AG04449 (cell line): ENCODE results near the gene SBF2.

ENCODE experiments used
- CTCF ChIA-PET: fragments of 350-600 bp; formaldehyde crosslinking; extraction: SDS; loops from one replicate; lab custom pipeline; 2021; ENCODE audit warnings: antibody characterized with exemption; lab: Yijun Ruan, JAX
- POLR2A ChIA-PET: fragments of 400-600, 350-600 bp; formaldehyde crosslinking; extraction: SDS; loops from one replicate; lab custom pipeline; 2020; ENCODE audit warnings: antibody characterized with exemption, inconsistent platforms; lab: Yijun Ruan, JAX
- DNase-seq: peaks from one replicate; pipeline ENCODE4 v3.0.0-alpha.2; 2010; ENCODE audit warnings: low read depth, low spot score
- H3K4me3 ChIP-seq: 2 replicates; pipeline ENCODE4 v1.5.1; 2011; ENCODE audit warnings: low read depth, mild to moderate bottlenecking, control low read depth, low read length
- TF ChIP-seq, protein P1 (sequence below): IDR thresholded peaks from one replicate; pipeline ENCODE4 v1.5.1; 2011; ENCODE audit warnings: mild to moderate bottlenecking, moderate library complexity, low read length, control low read depth, inconsistent platforms; ENCODE audit not compliant: insufficient read depth; ENCODE audit errors: missing control alignments

The SBF2 gene

DNA sequence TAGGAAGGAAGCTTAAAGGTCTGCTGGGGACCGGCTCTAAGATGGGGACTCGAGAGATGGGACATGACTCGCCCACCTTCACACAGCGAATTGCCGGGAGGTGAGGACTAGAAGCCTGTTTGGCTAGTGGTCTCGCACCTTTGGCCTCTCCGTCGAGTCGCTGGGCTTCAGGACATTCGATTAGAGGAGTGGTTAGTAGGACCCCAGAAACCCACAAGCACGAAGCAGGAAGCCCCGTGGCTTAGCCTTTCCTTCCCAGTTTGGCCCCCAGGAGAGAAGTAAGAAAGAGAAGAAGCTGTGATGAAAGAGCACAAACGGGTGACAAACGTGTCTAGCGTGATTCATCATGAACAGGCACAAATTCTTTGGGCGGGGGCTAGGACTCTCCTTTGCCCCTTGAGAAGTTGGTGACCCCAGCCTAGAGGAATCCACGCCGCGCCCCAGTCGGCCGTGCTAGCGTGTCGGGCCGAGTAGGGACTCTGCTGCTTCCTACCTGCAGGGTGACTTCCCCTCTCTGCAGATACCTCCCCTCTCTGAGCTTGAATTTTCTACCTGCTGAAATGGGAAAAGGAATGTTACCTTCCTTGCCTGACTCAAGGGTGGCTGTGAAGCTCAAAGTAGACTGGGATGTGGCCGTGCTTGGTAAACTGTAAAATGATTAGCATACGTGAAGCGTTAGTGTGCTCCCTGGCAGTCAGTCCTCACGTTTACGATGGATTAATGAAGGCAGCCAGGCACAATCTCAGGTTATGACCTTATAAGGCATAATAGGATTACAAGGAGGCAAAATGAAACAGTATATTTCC lies 9.7 kb upstream of the SBF2 start:
- H3K4me3 ChIP-seq = peak overlapping the region; percentile 100
- TF ChIP-seq, protein P1, sequence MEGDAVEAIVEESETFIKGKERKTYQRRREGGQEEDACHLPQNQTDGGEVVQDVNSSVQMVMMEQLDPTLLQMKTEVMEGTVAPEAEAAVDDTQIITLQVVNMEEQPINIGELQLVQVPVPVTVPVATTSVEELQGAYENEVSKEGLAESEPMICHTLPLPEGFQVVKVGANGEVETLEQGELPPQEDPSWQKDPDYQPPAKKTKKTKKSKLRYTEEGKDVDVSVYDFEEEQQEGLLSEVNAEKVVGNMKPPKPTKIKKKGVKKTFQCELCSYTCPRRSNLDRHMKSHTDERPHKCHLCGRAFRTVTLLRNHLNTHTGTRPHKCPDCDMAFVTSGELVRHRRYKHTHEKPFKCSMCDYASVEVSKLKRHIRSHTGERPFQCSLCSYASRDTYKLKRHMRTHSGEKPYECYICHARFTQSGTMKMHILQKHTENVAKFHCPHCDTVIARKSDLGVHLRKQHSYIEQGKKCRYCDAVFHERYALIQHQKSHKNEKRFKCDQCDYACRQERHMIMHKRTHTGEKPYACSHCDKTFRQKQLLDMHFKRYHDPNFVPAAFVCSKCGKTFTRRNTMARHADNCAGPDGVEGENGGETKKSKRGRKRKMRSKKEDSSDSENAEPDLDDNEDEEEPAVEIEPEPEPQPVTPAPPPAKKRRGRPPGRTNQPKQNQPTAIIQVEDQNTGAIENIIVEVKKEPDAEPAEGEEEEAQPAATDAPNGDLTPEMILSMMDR = no peak
- POLR2A ChIA-PET = interaction anchor here (0.7 to 4.2 kb wide), 30 partner anchors 8 to 546 kb away, joined by 3 to 36 read pairs (median 6); partner anchors contain the start of gene RNF141
- no peak for DNase-seq
- CTCF ChIA-PET = interaction anchor here (0.6 to 5.7 kb wide), 30 partner anchors 8 to 877 kb away, joined by 3 to 39 read pairs (median 4); no protein-coding TSS in a partner anchor

DNA sequence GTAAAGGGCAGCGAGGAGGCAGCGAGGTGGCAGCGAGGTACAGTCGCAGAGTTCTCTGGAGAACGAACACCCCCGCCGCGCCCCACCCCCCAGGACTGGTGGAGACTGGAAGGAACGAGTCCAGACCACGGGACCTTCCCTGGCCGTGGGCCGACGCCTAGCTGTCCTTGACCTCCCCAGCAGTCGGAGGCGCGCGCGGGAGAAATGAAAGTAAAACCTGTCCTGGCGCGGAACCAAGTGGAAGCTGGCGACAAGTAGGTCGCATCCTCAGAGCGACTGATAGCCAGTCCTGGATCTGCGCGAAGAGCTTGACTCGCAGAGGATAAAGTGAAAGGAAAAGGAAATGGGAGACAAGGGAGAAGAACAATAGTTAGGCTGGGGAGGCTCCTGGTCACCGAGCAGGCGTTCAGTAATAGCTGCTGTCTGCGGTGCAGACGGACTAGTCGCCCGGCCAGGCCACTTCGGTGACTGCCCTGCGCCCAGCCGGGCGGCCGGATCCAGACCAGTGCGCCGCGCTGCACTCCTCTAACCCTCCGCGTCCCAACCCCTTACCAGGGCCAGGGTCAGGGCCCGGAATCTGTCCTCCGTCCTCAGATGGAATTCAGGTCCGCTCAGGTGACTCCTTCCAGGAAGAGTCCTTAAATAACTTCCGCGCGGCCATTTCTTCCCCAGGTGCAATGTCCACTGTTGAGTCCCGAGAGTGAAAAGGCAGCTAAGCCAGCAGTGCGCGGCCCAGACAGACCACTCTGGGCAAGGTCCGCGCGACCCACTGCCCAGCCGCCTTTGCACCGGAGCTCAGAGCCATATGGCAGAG lies 8.9 kb upstream of the SBF2 start:
- H3K4me3 ChIP-seq = peak overlapping the region; percentile 100
- POLR2A ChIA-PET = interaction anchor here (0.6 to 4.0 kb wide), 9 partner anchors 10 to 544 kb away, joined by 3 to 25 read pairs (median 3); no protein-coding TSS in a partner anchor
- CTCF ChIA-PET = interaction anchor here (0.9 to 5.7 kb wide), 18 partner anchors 10 to 544 kb away, joined by 3 to 39 read pairs (median 4); no protein-coding TSS in a partner anchor
- no peak for DNase-seq
- TF ChIP-seq, protein P1 = no peak

DNA sequence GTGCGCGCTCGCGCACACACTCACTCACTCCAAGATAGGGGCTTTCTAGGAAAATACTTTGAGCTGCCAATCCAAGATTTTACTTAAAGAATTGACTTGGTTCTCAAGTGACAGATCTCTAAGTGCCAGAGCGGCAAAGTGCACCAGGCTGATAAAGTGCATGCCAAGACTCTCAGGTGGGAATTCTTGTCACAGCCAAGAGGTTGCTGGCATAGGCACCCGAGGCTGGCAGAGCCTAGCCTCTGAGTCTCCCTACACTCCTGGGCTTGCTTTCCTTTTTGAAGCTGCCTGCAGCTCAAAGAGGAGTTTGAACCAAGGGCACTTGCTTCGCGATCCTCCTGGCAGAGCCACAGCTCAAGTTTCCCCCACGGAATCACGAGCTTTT lies 8.3 kb upstream of the SBF2 start:
- ChIA-PET CTCF (interaction anchor here (1.1 to 5.7 kb wide), 10 partner anchors 10 to 544 kb away, joined by 3 to 39 read pairs (median 6); no protein-coding TSS in a partner anchor), POLR2A (interaction anchor here (0.6 to 2.2 kb wide), 5 partner anchors 9 to 543 kb away, joined by 3 to 9 read pairs (median 3); no protein-coding TSS in a partner anchor)
- TF ChIP-seq, protein P1 = no peak
- DNase-seq = no peak
- H3K4me3 ChIP-seq = peak overlapping the region; percentile 100

DNA sequence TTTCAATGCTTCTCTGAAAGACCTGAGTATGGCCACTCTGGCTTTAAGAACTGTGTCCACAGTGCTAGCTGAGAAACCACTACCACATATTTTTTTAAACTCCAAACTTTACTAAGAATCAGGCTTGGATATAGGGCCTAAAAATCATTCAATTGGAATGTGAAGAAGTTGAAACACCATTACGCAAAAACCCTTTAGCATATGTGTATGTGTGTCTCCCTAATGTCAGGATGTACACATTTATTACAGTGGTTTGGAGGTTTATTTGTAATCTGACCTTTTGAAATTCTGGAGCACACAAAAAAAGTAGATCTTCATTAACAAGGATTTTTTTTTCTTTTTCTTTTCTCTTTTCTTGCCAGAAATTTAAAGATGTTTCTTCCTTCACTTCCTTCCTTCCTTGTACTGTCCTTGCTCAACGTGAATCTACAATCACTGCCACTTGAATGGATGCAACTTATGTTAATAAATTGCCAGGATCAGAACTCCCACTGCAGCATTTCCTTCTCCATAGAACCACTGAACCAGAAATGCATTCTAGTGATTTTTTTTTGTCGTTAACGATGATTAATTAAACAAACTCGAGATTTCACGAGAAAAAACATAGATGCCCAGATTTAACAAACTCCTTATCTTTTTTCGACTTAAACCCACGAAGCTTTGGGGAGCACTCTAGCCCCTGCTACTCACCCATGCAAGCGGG lies 7.8 kb upstream of the SBF2 start:
- CTCF ChIA-PET = interaction anchor here (1.1 to 5.7 kb wide), 7 partner anchors 9 to 439 kb away, joined by 3 to 39 read pairs (median 4); no protein-coding TSS in a partner anchor
- peak overlapping the region; percentile 100 for H3K4me3 ChIP-seq
- POLR2A ChIA-PET = interaction anchor here (0.9 to 2.2 kb wide), 4 partner anchors 9 to 542 kb away, joined by 3 to 9 read pairs (median 4); no protein-coding TSS in a partner anchor
- no peak for DNase-seq
- TF ChIP-seq, protein P1 = no peak

DNA sequence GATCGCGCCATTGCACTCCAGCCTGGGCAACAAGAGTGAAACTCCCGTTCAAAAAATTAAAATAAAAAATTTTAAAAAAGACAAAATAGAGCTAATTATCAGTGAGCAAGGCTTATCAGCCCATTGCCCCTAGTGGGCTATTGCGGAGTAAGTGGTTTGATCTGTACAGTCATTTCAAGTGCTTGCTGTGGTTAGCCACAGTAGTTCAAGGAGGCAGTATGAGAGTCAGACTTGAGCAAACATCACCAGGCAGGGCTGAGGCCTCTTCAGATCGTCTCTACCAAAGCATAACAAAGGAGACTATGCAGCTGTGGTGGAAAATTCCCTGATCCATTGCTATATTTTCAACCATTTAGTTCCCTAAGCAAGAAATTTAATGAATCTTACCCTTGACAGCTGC lies 4.3 kb upstream of the SBF2 start:
- POLR2A ChIA-PET = interaction anchor here (0.6 kb wide), 1 partner anchor 572 kb away, joined by 3 read pairs; no protein-coding TSS in a partner anchor
- CTCF ChIA-PET = interaction anchor here (0.6 to 4.8 kb wide), 5 partner anchors 10 to 731 kb away, joined by 3 to 26 read pairs (median 5); no protein-coding TSS in a partner anchor

More for the DNA sequence above, 4.3 kb upstream of the SBF2 start:
- TF ChIP-seq, protein P1 = peak; percentile 35
- no peak overlapping the region for H3K4me3 ChIP-seq
- DNase-seq = peak; percentile 81
